CD14-positive monocyte (primary cell): ENCODE measurements around the gene CHRM2. TPM values are rescaled to one million over a fixed set of nuclear protein-coding genes. Genes with fewer than 3 reads are reported as not detected.

ENCODE experiments used
- DNase-seq, 3 donors: peaks; one replicate each; pipeline ENCODE4 v3.0.0-alpha.2; 2011 to 2022
- H2AFZ ChIP-seq: 2 replicates; pipeline ENCODE4 v1.6.0; 2012; ENCODE audit warnings: mild to moderate bottlenecking, low read depth, low read length, inconsistent platforms; ENCODE audit not compliant: insufficient read depth, poor library complexity, severe bottlenecking
- H3K27ac ChIP-seq, 2 donors: 1 replicate in 1 of 2; 2 replicates in 1 of 2; pipeline ENCODE4 v1.5.1; 2012 to 2013; ENCODE audit warnings: low read length in 2 of 2, control low read depth in 1 of 2, inconsistent platforms in 1 of 2, low read depth in 1 of 2, mild to moderate bottlenecking in 1 of 2
- H3K27me3 ChIP-seq, 2 donors: one replicate each; pipeline versions ENCODE4 v1.6.0 to v1.6.1; 2011 to 2013; ENCODE audit warnings: low read length in 2 of 2; ENCODE audit not compliant: control insufficient read depth in 2 of 2, insufficient read depth in 2 of 2
- H3K36me3 ChIP-seq, 2 donors: replicated peaks in 1 of 2; 1 replicate in 1 of 2; 2 replicates in 1 of 2; pipeline versions ENCODE4 v1.5.1 to v1.6.1; 2012 to 2013; ENCODE audit warnings: low read length in 2 of 2, control low read depth in 1 of 2, inconsistent platforms in 1 of 2, mild to moderate bottlenecking in 1 of 2; ENCODE audit not compliant: insufficient read depth in 2 of 2, control insufficient read depth in 1 of 2
- H3K4me1 ChIP-seq, 2 donors: 1 replicate in 1 of 2; 2 replicates in 1 of 2; pipeline versions ENCODE4 v1.5.1 to v1.6.1; 2012 to 2013; ENCODE audit warnings: low read length in 2 of 2, control low read depth in 1 of 2, inconsistent platforms in 1 of 2, mild to moderate bottlenecking in 1 of 2, moderate library complexity in 1 of 2; ENCODE audit not compliant: insufficient read depth in 2 of 2, control insufficient read depth in 1 of 2
- H3K4me2 ChIP-seq: replicated peaks from 2 replicates; pipeline ENCODE3; 2012; ENCODE audit warnings: low read length, moderate library complexity, mild to moderate bottlenecking; ENCODE audit not compliant: poor library complexity, severe bottlenecking; ENCODE audit errors: extremely low read depth
- H3K4me3 ChIP-seq, 3 experiments: fragments of 200-600 bp in 1 of 3; sonication (generic) in 1 of 3; replicated peaks in 1 of 3; 1 replicate in 2 of 3; 2 replicates in 1 of 3; pipeline ENCODE4 v1.5.1; 2011 to 2013; ENCODE audit warnings: low read length in 3 of 3, mild to moderate bottlenecking in 3 of 3, control low read depth in 2 of 3, low read depth in 2 of 3, inconsistent platforms in 1 of 3, moderate library complexity in 1 of 3
- H3K79me2 ChIP-seq: 2 replicates; pipeline ENCODE4 v1.6.0; 2012; ENCODE audit warnings: mild to moderate bottlenecking, control low read depth, inconsistent platforms, low read length, moderate library complexity; ENCODE audit not compliant: insufficient read depth
- H3K9ac ChIP-seq: 2 replicates; pipeline ENCODE4 v1.6.0; 2017; ENCODE audit warnings: low read length, mild to moderate bottlenecking; ENCODE audit not compliant: insufficient read depth, poor library complexity, severe bottlenecking
- H3K9me3 ChIP-seq, 2 donors: replicated peaks in 1 of 2; 1 replicate in 1 of 2; 2 replicates in 1 of 2; pipeline versions ENCODE4 v1.5.1 to v1.6.1; 2012 to 2013; ENCODE audit warnings: low read length in 2 of 2, control low read depth in 1 of 2; ENCODE audit not compliant: control insufficient read depth in 1 of 2, insufficient read depth in 1 of 2
- H4K20me1 ChIP-seq: 2 replicates; pipeline ENCODE4 v1.6.0; 2012; ENCODE audit warnings: mild to moderate bottlenecking, low read length, control low read depth, moderate library complexity; ENCODE audit not compliant: insufficient read depth
- H3K27ac Mint-ChIP-seq, 7 donors: one replicate each; pipeline ENCODE4 v1.8.0; 2020; ENCODE audit warnings: mild to moderate bottlenecking in 7 of 7, mixed read lengths in 7 of 7, moderate library complexity in 6 of 7, inconsistent platforms in 2 of 7
- H3K27me3 Mint-ChIP-seq, 3 donors: one replicate each; pipeline ENCODE4 v1.8.0; 2021 to 2022; ENCODE audit warnings: low read depth in 3 of 3, mild to moderate bottlenecking in 3 of 3, mixed read lengths in 3 of 3, moderate library complexity in 3 of 3, inconsistent platforms in 1 of 3
- H3K36me3 Mint-ChIP-seq, 2 donors: one replicate each; pipeline ENCODE4 v1.8.0; 2020; ENCODE audit warnings: mixed read lengths in 2 of 2, inconsistent platforms in 1 of 2, mild to moderate bottlenecking in 1 of 2
- H3K4me1 Mint-ChIP-seq: one replicate; pipeline ENCODE4 v1.8.0; 2020; ENCODE audit warnings: mild to moderate bottlenecking, mixed read lengths
- H3K4me3 Mint-ChIP-seq, 2 donors: one replicate each; pipeline ENCODE4 v1.8.0; 2020; ENCODE audit warnings: mild to moderate bottlenecking in 2 of 2, mixed read lengths in 2 of 2, moderate library complexity in 1 of 2
- H3K9me3 Mint-ChIP-seq, 7 donors: one replicate each; pipeline ENCODE4 v1.8.0; 2020 to 2022; ENCODE audit warnings: mixed read lengths in 7 of 7, mild to moderate bottlenecking in 6 of 7, moderate library complexity in 6 of 7, inconsistent platforms in 2 of 7
- WGBS: methylation state at CpG from one replicate; pipeline ENCODE4 v1.1.5; 2013; ENCODE audit warnings: missing lambda C conversion rate; ENCODE audit not compliant: insufficient coverage; 5-methylcytosine and 5-hydroxymethylcytosine counted together
- intact Hi-C, 2 donors: fragments of 100-400 bp; cut with micrococcal nuclease; formaldehyde crosslinking; loops; one replicate each; pipeline versions ENCODE4 v1.15.0 to v1.15.1; 2023
- polyA plus RNA-seq, 3 donors: library from polyadenylated mRNA; depleted of rRNA in 1 of 3; unstranded in 2 of 3; stranded (reverse) in 1 of 3; fragments of 300-500 nt in 2 of 3; fragments of >200 nt in 1 of 3; fragmentation: Illumina TruSeq in 2 of 3; gene quantifications; 1 replicate in 2 of 3; 2 replicates in 1 of 3; pipeline ENCODE4 v1.2.3, GENCODE V29; 2012 to 2021
- TF ChIP-seq, protein P1 (sequence below): fragments of 200-600 bp; IDR thresholded peaks from one replicate; pipeline ENCODE4 v1.8.0; 2022; ENCODE audit warnings: antibody characterized with exemption, mild to moderate bottlenecking

CHRM2 gene
- polyA plus RNA-seq, 3 donors, result not detected

GRCh38 chr7:136958016-136958415, 89.6 kb downstream of the CHRM2 start:
- H3K4me3 ChIP-seq, result no peak overlapping the region
- peaks cover 2 to 13% (median 4%) of the 10 kb centered on the region in 7 donors for H3K9me3 Mint-ChIP-seq
- peaks cover 4% of the 10 kb centered on the region for H3K4me1 Mint-ChIP-seq
- no peak overlapping the region for H3K27ac Mint-ChIP-seq
- no peaks in the 10 kb centered on the region for H3K79me2 ChIP-seq
- H3K27ac ChIP-seq, result no peak overlapping the region
- DNase-seq, result no peak
- no peaks in the 10 kb centered on the region for H3K27me3 ChIP-seq
- no peak overlapping the region for H3K4me2 ChIP-seq
- no peaks in the 10 kb centered on the region for H4K20me1 ChIP-seq
- no peaks in the 10 kb centered on the region for H3K27me3 Mint-ChIP-seq
- no peaks in the 10 kb centered on the region for H3K36me3 Mint-ChIP-seq
- no peaks in the 10 kb centered on the region for H3K36me3 ChIP-seq
- no CpG with 5 or more reads among the region's 2 CpGs for WGBS
- H3K9me3 ChIP-seq, result peaks cover 0 to 14% of the 10 kb centered on the region in 2 donors
- no peak overlapping the region for H2AFZ ChIP-seq
- H3K4me1 ChIP-seq, result peaks cover 0 to 4% of the 10 kb centered on the region in 2 donors
- no peak overlapping the region for H3K4me3 Mint-ChIP-seq
- TF ChIP-seq, protein P1, sequence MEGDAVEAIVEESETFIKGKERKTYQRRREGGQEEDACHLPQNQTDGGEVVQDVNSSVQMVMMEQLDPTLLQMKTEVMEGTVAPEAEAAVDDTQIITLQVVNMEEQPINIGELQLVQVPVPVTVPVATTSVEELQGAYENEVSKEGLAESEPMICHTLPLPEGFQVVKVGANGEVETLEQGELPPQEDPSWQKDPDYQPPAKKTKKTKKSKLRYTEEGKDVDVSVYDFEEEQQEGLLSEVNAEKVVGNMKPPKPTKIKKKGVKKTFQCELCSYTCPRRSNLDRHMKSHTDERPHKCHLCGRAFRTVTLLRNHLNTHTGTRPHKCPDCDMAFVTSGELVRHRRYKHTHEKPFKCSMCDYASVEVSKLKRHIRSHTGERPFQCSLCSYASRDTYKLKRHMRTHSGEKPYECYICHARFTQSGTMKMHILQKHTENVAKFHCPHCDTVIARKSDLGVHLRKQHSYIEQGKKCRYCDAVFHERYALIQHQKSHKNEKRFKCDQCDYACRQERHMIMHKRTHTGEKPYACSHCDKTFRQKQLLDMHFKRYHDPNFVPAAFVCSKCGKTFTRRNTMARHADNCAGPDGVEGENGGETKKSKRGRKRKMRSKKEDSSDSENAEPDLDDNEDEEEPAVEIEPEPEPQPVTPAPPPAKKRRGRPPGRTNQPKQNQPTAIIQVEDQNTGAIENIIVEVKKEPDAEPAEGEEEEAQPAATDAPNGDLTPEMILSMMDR, result no peak
- intact Hi-C loops, result no loop called here
- H3K9ac ChIP-seq, result no peak overlapping the region

DNA sequence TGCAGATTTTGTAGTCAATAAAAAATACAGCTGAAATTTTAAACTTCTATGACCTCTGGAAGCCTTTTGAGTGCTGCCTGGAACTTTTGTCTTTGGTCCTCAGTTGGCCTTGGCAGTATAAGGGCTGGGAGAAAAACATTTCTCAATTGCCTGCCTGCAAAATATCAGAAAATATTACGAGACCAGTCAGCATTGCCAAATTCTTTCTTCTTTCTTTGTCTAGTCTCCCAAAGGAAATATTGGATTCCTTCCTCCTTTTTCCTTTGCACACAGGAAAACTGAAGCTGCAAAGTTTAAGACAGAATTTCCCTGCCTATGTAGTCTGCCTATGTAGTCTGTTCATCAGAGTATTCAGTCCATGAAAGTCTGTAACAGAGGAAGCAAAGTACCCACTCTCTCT, 95.9 kb downstream of the CHRM2 start:
- Histone ChIP-seq H3K27me3 (no peaks in the 10 kb centered on the region), H4K20me1 (no peaks in the 10 kb centered on the region), H3K27ac (no peak overlapping the region), H3K9ac (no peak overlapping the region), H3K9me3 (peaks cover 0 to 8% of the 10 kb centered on the region in 2 donors), H3K79me2 (no peaks in the 10 kb centered on the region), H3K4me1 (no peaks in the 10 kb centered on the region), H3K4me3 (no peak overlapping the region), H2AFZ (no peak overlapping the region), H3K36me3 (no peaks in the 10 kb centered on the region), H3K4me2 (no peak overlapping the region)
- WGBS, result 83% methylated on average over 1 of the region's 1 CpG
- TF ChIP-seq, protein P1, result no peak
- Mint-ChIP-seq H3K4me3 (no peak overlapping the region), H3K4me1 (no peaks in the 10 kb centered on the region), H3K27me3 (no peaks in the 10 kb centered on the region), H3K9me3 (peaks cover 3 to 8% (median 4%) of the 10 kb centered on the region in 7 donors), H3K36me3 (no peaks in the 10 kb centered on the region), H3K27ac (no peak overlapping the region)
- intact Hi-C loops, result no loop called here
- DNase-seq, result no peak
